Duodenal mucosa (tissue), 2 donors: ENCODE data around the gene PRRC2B.

Experiments used
- H3K27ac ChIP-seq: one replicate; pipeline ENCODE4 v1.7.0; 2013; ENCODE audit warnings: low read depth, low read length
- H3K27me3 ChIP-seq, 2 donors: one replicate each; pipeline ENCODE4 v1.7.0; 2013; ENCODE audit warnings: low read length in 2 of 2, control low read depth in 1 of 2; ENCODE audit not compliant: insufficient read depth in 2 of 2, control insufficient read depth in 1 of 2
- H3K36me3 ChIP-seq, 2 donors: one replicate each; pipeline ENCODE4 v1.7.0; 2013; ENCODE audit warnings: low read length in 2 of 2, control low read depth in 1 of 2; ENCODE audit not compliant: insufficient read depth in 2 of 2, control insufficient read depth in 1 of 2
- H3K4me1 ChIP-seq, 2 donors: one replicate each; pipeline ENCODE4 v1.7.0; 2013; ENCODE audit warnings: low read length in 2 of 2, control low read depth in 1 of 2; ENCODE audit not compliant: insufficient read depth in 2 of 2, control insufficient read depth in 1 of 2
- H3K4me3 ChIP-seq, 2 donors: one replicate each; pipeline ENCODE4 v1.7.0; 2013; ENCODE audit warnings: low read length in 2 of 2, low read depth in 1 of 2
- H3K9ac ChIP-seq, 2 donors: one replicate each; pipeline ENCODE4 v1.7.0; 2013; ENCODE audit warnings: low read length in 2 of 2, low read depth in 1 of 2
- H3K9me3 ChIP-seq, 2 donors: one replicate each; pipeline ENCODE4 v1.7.0; 2013; ENCODE audit warnings: low read length in 2 of 2, control low read depth in 1 of 2; ENCODE audit not compliant: control insufficient read depth in 1 of 2

PRRC2B gene

GRCh38 chr9:131398204-131398603 is 4.3 kb downstream of the PRRC2B start:
- H3K4me1 ChIP-seq = peaks cover 48 to 59% of the 10 kb centered on the region in 2 donors
- H3K36me3 ChIP-seq = no peaks in the 10 kb centered on the region
- no peak overlapping the region for H3K27ac ChIP-seq
- H3K4me3 ChIP-seq = no peak overlapping the region
- H3K9me3 ChIP-seq = no peaks in the 10 kb centered on the region
- no peak overlapping the region for H3K9ac ChIP-seq
- H3K27me3 ChIP-seq = no peaks in the 10 kb centered on the region

DNA sequence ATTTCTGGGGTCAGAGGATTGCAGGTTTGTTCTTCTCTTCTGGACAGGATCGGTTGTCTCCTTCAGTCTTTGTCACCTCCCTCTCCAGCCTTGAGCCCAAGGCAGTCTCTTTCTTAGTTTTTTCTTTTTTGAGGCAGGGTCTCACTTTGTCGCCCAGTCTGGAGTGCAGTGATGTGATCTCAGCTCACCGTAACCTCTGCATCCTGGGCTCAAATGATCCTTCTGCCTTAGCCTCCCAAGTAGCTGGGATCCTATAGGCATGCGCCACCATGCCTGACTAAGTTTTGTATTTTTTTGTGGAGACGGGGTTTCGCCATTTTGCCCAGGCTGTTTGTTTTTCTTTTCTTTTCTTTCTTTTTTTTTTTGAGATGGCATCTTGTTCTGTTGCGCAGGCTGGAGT is 6.1 kb downstream of the PRRC2B start:
- no peak overlapping the region for H3K27ac ChIP-seq
- no peak overlapping the region for H3K9ac ChIP-seq
- no peak overlapping the region for H3K4me3 ChIP-seq
- H3K4me1 ChIP-seq = peaks cover 52 to 70% of the 10 kb centered on the region in 2 donors
- H3K36me3 ChIP-seq = no peaks in the 10 kb centered on the region
- no peaks in the 10 kb centered on the region for H3K9me3 ChIP-seq
- no peaks in the 10 kb centered on the region for H3K27me3 ChIP-seq

DNA sequence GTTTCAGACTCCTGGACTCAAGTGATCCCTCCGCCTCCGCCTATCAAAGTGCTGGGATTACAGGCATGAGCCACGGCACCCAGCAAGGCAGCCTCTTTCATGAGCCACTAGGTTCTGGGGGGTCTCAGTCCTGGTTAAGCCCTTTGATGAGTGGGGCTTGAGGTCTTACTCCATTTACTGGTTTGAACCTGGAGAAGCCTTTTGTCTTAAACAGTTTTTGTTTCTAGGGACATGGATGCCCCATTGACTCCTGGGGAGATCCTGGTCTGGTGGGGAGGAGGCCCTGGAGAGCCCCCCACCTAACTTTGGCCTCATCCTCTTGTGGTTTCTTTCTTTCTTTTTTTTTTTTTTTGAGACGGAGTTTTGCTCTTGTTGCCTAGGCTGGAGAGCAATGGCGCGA is 6.7 kb downstream of the PRRC2B start:
- Histone ChIP-seq H3K4me1 (peaks cover 54 to 70% of the 10 kb centered on the region in 2 donors), H3K27me3 (no peaks in the 10 kb centered on the region), H3K9me3 (no peaks in the 10 kb centered on the region), H3K4me3 (no peak overlapping the region), H3K9ac (no peak overlapping the region), H3K36me3 (no peaks in the 10 kb centered on the region), H3K27ac (no peak overlapping the region)

DNA sequence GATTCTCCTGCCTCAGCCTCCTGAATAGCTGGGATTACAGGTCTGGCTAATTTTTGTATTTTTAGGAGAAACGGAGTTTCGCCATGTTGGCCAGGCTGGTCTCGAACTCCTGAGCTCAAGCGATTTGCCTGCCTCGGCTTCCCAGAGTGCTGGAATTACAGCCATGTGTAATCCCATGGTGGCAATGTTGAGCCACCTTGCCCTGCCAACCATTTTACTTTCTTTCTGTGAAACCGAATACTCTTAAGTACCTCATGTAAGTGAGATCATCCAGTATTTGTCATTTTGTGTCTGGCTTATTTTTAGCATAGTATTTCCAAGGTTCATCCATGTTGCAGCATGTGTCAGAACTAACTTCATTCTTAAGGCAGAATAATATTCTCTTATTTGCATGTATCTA is 8.2 kb downstream of the PRRC2B start:
- H3K36me3 ChIP-seq = no peaks in the 10 kb centered on the region
- no peak overlapping the region for H3K9ac ChIP-seq
- peaks cover 55 to 72% of the 10 kb centered on the region in 2 donors for H3K4me1 ChIP-seq
- peak overlapping the region; percentile 6 to 40 for H3K4me3 ChIP-seq
- H3K27me3 ChIP-seq = no peaks in the 10 kb centered on the region
- H3K9me3 ChIP-seq = no peaks in the 10 kb centered on the region
- H3K27ac ChIP-seq = no peak overlapping the region

GRCh38 chr9:131402738-131403492 is 9.0 kb downstream of the PRRC2B start:
- H3K27ac ChIP-seq = peak overlapping the region; percentile 47
- no peak overlapping the region for H3K9ac ChIP-seq
- H3K27me3 ChIP-seq = no peaks in the 10 kb centered on the region
- H3K4me3 ChIP-seq = peak overlapping the region; percentile 6 to 40
- no peaks in the 10 kb centered on the region for H3K36me3 ChIP-seq
- H3K4me1 ChIP-seq = peaks cover 55 to 72% of the 10 kb centered on the region in 2 donors
- H3K9me3 ChIP-seq = no peaks in the 10 kb centered on the region

DNA sequence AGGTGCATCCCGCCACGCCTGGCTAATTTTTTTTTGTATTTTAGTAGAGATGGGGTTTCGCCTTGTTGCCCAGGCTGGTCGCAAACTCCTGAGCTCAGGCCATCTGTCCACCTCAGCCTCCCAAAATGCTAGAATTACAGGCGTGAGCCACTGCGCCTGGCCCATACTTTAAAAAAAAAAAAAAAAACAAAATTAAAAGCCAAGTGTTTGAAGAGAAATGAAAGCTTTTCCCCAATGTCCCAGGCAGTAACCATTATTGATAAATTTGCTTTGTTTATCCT is 9.5 kb downstream of the PRRC2B start:
- no peak overlapping the region for H3K27ac ChIP-seq
- no peaks in the 10 kb centered on the region for H3K9me3 ChIP-seq
- no peak overlapping the region for H3K9ac ChIP-seq
- no peaks in the 10 kb centered on the region for H3K36me3 ChIP-seq
- H3K27me3 ChIP-seq = no peaks in the 10 kb centered on the region
- H3K4me3 ChIP-seq = no peak overlapping the region
- peaks cover 55 to 72% of the 10 kb centered on the region in 2 donors for H3K4me1 ChIP-seq

GRCh38 chr9:131404581-131404980 is 10.7 kb downstream of the PRRC2B start:
- no peak overlapping the region for H3K27ac ChIP-seq
- H3K36me3 ChIP-seq = no peaks in the 10 kb centered on the region
- H3K4me1 ChIP-seq = peaks cover 59 to 68% of the 10 kb centered on the region in 2 donors
- no peaks in the 10 kb centered on the region for H3K27me3 ChIP-seq
- no peak overlapping the region for H3K4me3 ChIP-seq
- H3K9me3 ChIP-seq = no peaks in the 10 kb centered on the region
- no peak overlapping the region for H3K9ac ChIP-seq

- Histone ChIP-seq H3K9me3 (no peaks in the 10 kb centered on the region), H3K27me3 (no peaks in the 10 kb centered on the region), H3K4me3 (no peak overlapping the region), H3K9ac (no peak overlapping the region), H3K4me1 (peaks cover 63 to 70% of the 10 kb centered on the region in 2 donors), H3K27ac (no peak overlapping the region), H3K36me3 (no peaks in the 10 kb centered on the region)
Observed at GRCh38 chr9:131404987-131405386, 11.1 kb downstream of the PRRC2B start.

DNA sequence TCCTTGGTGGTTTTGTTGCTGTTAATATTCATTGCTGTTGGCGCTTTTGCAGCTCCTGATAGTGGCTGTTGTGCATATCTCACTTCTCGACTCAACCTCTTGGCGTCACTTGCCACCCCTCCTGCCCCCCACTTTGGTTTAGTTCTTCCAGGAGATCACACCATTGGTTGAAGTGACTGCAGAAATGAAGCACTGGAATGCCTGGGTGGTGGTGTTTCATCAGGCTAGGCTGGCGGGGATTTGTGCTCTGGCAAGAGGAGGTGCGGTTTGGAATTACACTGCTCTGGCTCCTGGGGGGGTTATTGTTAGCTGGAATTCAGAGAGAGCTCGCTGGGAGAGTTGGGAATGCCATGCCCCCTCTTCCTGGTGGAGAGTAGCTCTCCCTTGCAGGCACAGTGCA is 11.5 kb downstream of the PRRC2B start:
- no peak overlapping the region for H3K27ac ChIP-seq
- no peaks in the 10 kb centered on the region for H3K9me3 ChIP-seq
- H3K36me3 ChIP-seq = no peaks in the 10 kb centered on the region
- H3K9ac ChIP-seq = peak overlapping the region in 1 of 2 donors; percentile 16
- no peaks in the 10 kb centered on the region for H3K27me3 ChIP-seq
- peak overlapping the region; percentile 19 to 48 for H3K4me3 ChIP-seq
- peaks cover 67 to 75% of the 10 kb centered on the region in 2 donors for H3K4me1 ChIP-seq

- Histone ChIP-seq H3K4me3 (peak overlapping the region; percentile 40 to 48), H3K4me1 (peaks cover 67 to 76% of the 10 kb centered on the region in 2 donors), H3K9ac (peak overlapping the region; percentile 16 to 54), H3K9me3 (no peaks in the 10 kb centered on the region), H3K27me3 (no peaks in the 10 kb centered on the region), H3K27ac (no peak overlapping the region), H3K36me3 (no peaks in the 10 kb centered on the region)
Observed at GRCh38 chr9:131405858-131406537, 12.1 kb downstream of the PRRC2B start.
